OCI-LY7 (cell line): ENCODE measurements around the gene C16orf92.

Source experiments
- EZH2phosphoT487 ChIP-seq: fragments of 200-600 bp; sonication (generic); IDR thresholded peaks from 2 replicates; pipeline ENCODE4 v1.6.1; 2018; ENCODE audit warnings: low read depth, borderline replicate concordance, mild to moderate bottlenecking, mixed run types, antibody characterized with exemption, low read length, moderate library complexity, mixed read lengths
- TF ChIP-seq, protein P1 (sequence below): fragments of 200-600 bp; sonication (generic); conservative IDR thresholded peaks from 2 replicates; pipeline ENCODE4 v1.5.1; 2014; ENCODE audit warnings: mild to moderate bottlenecking, antibody characterized with exemption, low read length, moderate library complexity, mixed read lengths

DNA sequence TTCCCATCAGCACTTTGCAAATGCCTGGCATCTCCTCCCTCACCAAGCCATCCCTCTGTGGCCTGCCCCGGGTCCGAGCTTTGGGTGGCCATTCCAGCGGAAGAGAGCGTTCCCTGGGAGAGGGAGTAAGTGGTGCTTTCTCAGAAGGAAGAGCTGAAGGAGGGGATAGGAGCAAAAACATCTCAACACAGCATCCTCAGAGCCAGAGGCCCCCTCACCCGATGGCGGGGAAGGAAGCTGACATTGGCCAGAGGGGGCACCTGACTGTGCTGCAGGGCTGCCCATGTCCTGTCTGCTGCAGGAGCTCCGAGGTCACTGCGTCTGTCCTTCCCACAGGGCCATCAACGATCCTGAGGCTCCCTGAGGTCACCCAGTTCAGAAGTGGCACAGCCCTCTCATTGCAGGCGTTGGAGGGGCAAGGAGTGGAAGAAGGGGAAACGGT is 8.5 kb downstream of the C16orf92 start:
- TF ChIP-seq, protein P1, sequence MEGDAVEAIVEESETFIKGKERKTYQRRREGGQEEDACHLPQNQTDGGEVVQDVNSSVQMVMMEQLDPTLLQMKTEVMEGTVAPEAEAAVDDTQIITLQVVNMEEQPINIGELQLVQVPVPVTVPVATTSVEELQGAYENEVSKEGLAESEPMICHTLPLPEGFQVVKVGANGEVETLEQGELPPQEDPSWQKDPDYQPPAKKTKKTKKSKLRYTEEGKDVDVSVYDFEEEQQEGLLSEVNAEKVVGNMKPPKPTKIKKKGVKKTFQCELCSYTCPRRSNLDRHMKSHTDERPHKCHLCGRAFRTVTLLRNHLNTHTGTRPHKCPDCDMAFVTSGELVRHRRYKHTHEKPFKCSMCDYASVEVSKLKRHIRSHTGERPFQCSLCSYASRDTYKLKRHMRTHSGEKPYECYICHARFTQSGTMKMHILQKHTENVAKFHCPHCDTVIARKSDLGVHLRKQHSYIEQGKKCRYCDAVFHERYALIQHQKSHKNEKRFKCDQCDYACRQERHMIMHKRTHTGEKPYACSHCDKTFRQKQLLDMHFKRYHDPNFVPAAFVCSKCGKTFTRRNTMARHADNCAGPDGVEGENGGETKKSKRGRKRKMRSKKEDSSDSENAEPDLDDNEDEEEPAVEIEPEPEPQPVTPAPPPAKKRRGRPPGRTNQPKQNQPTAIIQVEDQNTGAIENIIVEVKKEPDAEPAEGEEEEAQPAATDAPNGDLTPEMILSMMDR = no peak
- TF ChIP-seq EZH2phosphoT487 = no peak
